HepG2 (cell line): ENCODE data around the gene CADPS2. TPM values are rescaled to one million over a fixed set of nuclear protein-coding genes. Genes with fewer than 3 reads are reported as not detected.

Experiments used
- ATAC-seq: fragments of 200-7000 bp; cut with Tn5 transposase; 3 replicates; pipeline ENCODE4 v1.9.1; 2020; ENCODE audit warnings: mild to moderate bottlenecking, moderate library complexity
- BruUV-seq: library from RNA; stranded (reverse); fragments of 400-500 nt; replicated peaks from 2 replicates; lab custom pipeline; 2021; lab: Mats Ljungman, UMichigan
- CTCF ChIA-PET: fragments of 300-600 bp; formaldehyde crosslinking; extraction: SDS; loops from one replicate; lab custom pipeline; 2021; ENCODE audit warnings: low total read pairs, inconsistent platforms, low intra/inter-chr PET ratio; lab: Yijun Ruan, JAX
- POLR2A ChIA-PET: fragments of 350-600 bp; sonication (Branson Sonifier 250); formaldehyde crosslinking; loops from one replicate; lab custom pipeline; 2020; ENCODE audit warnings: antibody characterized with exemption, inconsistent platforms; lab: Yijun Ruan, JAX
- DNase-seq: peaks from one replicate; pipeline ENCODE4 v3.0.0-alpha.2; 2015; ENCODE audit warnings: low spot score
- FAIRE-seq: peaks from 3 replicates; lab custom pipeline; 2011; peaks lifted over from hg19 to GRCh38; lab: Jason Lieb, UNC
- H2AFZ ChIP-seq: one replicate; pipeline ENCODE4 v1.6.1; 2011; ENCODE audit warnings: low read length, inconsistent platforms
- H3K27ac ChIP-seq: fragments of 300-600 bp; 3 replicates; pipeline ENCODE4 v1.8.0; 2011; ENCODE audit warnings: mixed run types, mild to moderate bottlenecking, mixed read lengths, low read length, inconsistent platforms; ENCODE audit not compliant: insufficient read depth; ENCODE audit errors: extremely low read length
- H3K27me3 ChIP-seq, 2 experiments: fragments of 200-600 bp in 1 of 2; 2 replicates in 1 of 2; 3 replicates in 1 of 2; pipeline versions ENCODE4 v1.6.0 to v1.8.0; 2011; ENCODE audit warnings: low read length in 2 of 2, mild to moderate bottlenecking in 2 of 2, moderate library complexity in 2 of 2, inconsistent platforms in 1 of 2; ENCODE audit not compliant: insufficient read depth in 2 of 2, control insufficient read depth in 1 of 2
- H3K36me3 ChIP-seq, 2 experiments: fragments of 200-600 bp in 1 of 2; replicated peaks in 1 of 2; 2 replicates in 1 of 2; 3 replicates in 1 of 2; pipeline versions ENCODE4 v1.5.1 to v1.8.0; 2011; ENCODE audit warnings: low read length in 2 of 2, inconsistent platforms in 1 of 2; ENCODE audit not compliant: insufficient read depth in 2 of 2, control insufficient read depth in 1 of 2
- H3K4me1 ChIP-seq: 2 replicates; pipeline ENCODE4 v1.5.1; 2012; ENCODE audit warnings: low read length, inconsistent platforms; ENCODE audit not compliant: insufficient read depth
- H3K4me2 ChIP-seq: 2 replicates; pipeline ENCODE4 v1.6.0; 2011; ENCODE audit warnings: low read depth, low read length, inconsistent platforms
- H3K4me3 ChIP-seq, 3 experiments: fragments of 200-600 bp in 1 of 3; sonication (generic), shearing (Covaris generic) in 1 of 3; replicated peaks in 1 of 3; 2 replicates each; pipeline ENCODE4 v1.5.1; 2011 to 2016; ENCODE audit warnings: low read length in 3 of 3, inconsistent platforms in 2 of 3, low read depth in 2 of 3, mild to moderate bottlenecking in 2 of 3, control low read depth in 1 of 3, mixed read lengths in 1 of 3; ENCODE audit not compliant: insufficient read depth in 1 of 3
- H3K79me2 ChIP-seq: one replicate; pipeline ENCODE4 v1.6.1; 2011; ENCODE audit warnings: low read length, inconsistent platforms; ENCODE audit not compliant: insufficient read depth
- H3K9ac ChIP-seq: 2 replicates; pipeline ENCODE4 v1.6.0; 2011; ENCODE audit warnings: mild to moderate bottlenecking, low read depth, low read length, inconsistent platforms; ENCODE audit not compliant: insufficient read depth
- H3K9me3 ChIP-seq: 2 replicates; pipeline ENCODE4 v1.5.1; 2012; ENCODE audit warnings: mild to moderate bottlenecking, low read length
- H4K20me1 ChIP-seq: 2 replicates; pipeline ENCODE4 v1.6.0; 2011; ENCODE audit warnings: inconsistent platforms, mild to moderate bottlenecking, low read length, moderate library complexity; ENCODE audit not compliant: insufficient read depth
- CHD2 ChIP-seq: IDR thresholded peaks from 2 replicates; pipeline ENCODE4 v1.6.1; 2011; ENCODE audit warnings: low read depth, low read length, improper control_type of control experiment
- KLF9 ChIP-seq: IDR thresholded peaks from 2 replicates; pipeline ENCODE4 v1.6.1; 2016; ENCODE audit warnings: low read depth
- ZKSCAN1 ChIP-seq: fragments of 150-350 bp; IDR thresholded peaks from 2 replicates; pipeline ENCODE4 v1.6.1; 2014; ENCODE audit warnings: low read length
- ZNF136 ChIP-seq: sonication (generic); formaldehyde crosslinking; IDR thresholded peaks from 2 replicates; pipeline ENCODE4 v1.8.1; 2022; ENCODE audit warnings: low read depth, mild to moderate bottlenecking, moderate library complexity, missing genetic modification reagents
- ZNF3 ChIP-seq: IDR thresholded peaks from 2 replicates; pipeline ENCODE4 v1.7.0; 2017; ENCODE audit warnings: inconsistent platforms
- ZNF562 ChIP-seq: sonication (generic); formaldehyde crosslinking; IDR thresholded peaks from 2 replicates; pipeline ENCODE4 v1.8.0; 2022; ENCODE audit warnings: missing genetic modification reagents, borderline replicate concordance
- ZSCAN25 ChIP-seq: sonication (generic); formaldehyde crosslinking; IDR thresholded peaks from 2 replicates; pipeline ENCODE4 v1.8.0; 2022; ENCODE audit warnings: mild to moderate bottlenecking, missing genetic modification reagents
- ZZZ3 ChIP-seq: sonication (generic); formaldehyde crosslinking; IDR thresholded peaks from 2 replicates; pipeline ENCODE4 v1.4.0; 2020; ENCODE audit warnings: missing genetic modification reagents, mild to moderate bottlenecking, borderline replicate concordance
- WGBS: methylation state at CpG from one replicate; pipeline ENCODE4 v1.1.6; 2017; ENCODE audit warnings: low lambda C conversion rate; 5-methylcytosine and 5-hydroxymethylcytosine counted together
- in situ Hi-C: cut with HindIII; loops from 2 replicates; pipeline ENCODE4 v1.10.0; 2017; ENCODE audit warnings: low pct_unique_long_range_greater_than_20kb; ENCODE audit not compliant: extremely low pct_ligation_motif_present
- intact Hi-C: fragments of 100-400 bp; cut with micrococcal nuclease; formaldehyde crosslinking; loops from one replicate; pipeline ENCODE4 v1.10.0; 2022; ENCODE audit not compliant: unreplicated experiment
- polyA plus RNA-seq, 8 experiments: library from polyadenylated mRNA; depleted of rRNA in 3 of 8; stranded (reverse) in 7 of 8; unstranded in 1 of 8; fragments of >200 nt; fragmentation: Illumina TruSeq in 4 of 8; extraction: Trizol in 4 of 8; gene quantifications; 2 replicates each; pipeline versions ENCODE4 v1.2.1 to v1.2.3, GENCODE V29; 2011 to 2016; ENCODE audit warnings: low read depth in 4 of 8, missing spikeins in 1 of 8, mixed read lengths in 1 of 8; ENCODE audit not compliant: insufficient read depth in 1 of 8
- total RNA-seq, 5 experiments: library from RNA; depleted of rRNA; stranded (reverse); fragments of >200 nt; fragmentation: Illumina TruSeq; extraction: Trizol; gene quantifications; 2 replicates each; pipeline ENCODE4 v1.2.3, GENCODE V29; 2016; ENCODE audit warnings: low read depth in 1 of 5
- TF ChIP-seq, protein P1 (sequence below), 2 experiments: sonication (generic) in 1 of 2; formaldehyde crosslinking in 1 of 2; IDR thresholded peaks; 2 replicates each; pipeline versions ENCODE4 v1.5.1 to v1.6.1; 2011 to 2020; ENCODE audit warnings: borderline replicate concordance in 1 of 2, low read depth in 1 of 2, low read length in 1 of 2, mild to moderate bottlenecking in 1 of 2, missing genetic modification reagents in 1 of 2, moderate library complexity in 1 of 2
- TF ChIP-seq, protein P2 (sequence below): sonication (generic); formaldehyde crosslinking; IDR thresholded peaks from 2 replicates; pipeline ENCODE4 v1.8.0; 2022; ENCODE audit warnings: mild to moderate bottlenecking, missing genetic modification reagents, moderate library complexity
- TF ChIP-seq, protein P3 (sequence below): sonication (generic); formaldehyde crosslinking; conservative IDR thresholded peaks from 2 replicates; pipeline ENCODE4 v1.4.0; 2020; ENCODE audit warnings: missing genetic modification reagents
- TF ChIP-seq, protein P4 (sequence below): IDR thresholded peaks from 2 replicates; pipeline ENCODE4 v1.6.1; 2016; ENCODE audit warnings: low read depth, control low read depth
- TF ChIP-seq, protein P5 (sequence below): IDR thresholded peaks from 2 replicates; pipeline ENCODE4 v1.6.1; 2012; ENCODE audit warnings: low read length, improper control_type of control experiment

Gene CADPS2
- total and polyA plus RNA-seq, 2 of the 13 experiments (the other 11 are each of a cell fraction or from before 2014, with no cell fraction given), result 17.6 to 43.8 TPM

DNA sequence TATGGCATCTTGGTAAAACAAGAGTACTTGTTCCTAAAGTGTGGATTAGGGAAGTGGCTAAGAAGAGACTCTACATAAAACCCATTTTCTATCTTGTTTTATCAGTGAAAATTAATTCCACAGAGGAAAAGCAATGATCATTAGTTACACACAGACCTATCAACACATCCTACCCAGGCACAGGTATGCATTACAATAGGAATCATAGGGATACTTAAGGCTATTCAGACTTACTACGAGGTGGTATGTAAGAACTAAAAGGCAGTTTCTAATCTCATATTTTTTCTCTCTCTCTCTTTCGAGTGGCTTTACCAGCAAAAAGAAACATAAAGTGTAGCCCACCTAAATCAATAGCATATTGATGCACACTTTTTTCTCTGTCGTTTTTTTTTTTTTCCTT, 415.4 kb downstream of the CADPS2 start:
- no peaks in the 10 kb centered on the region for H3K27me3 ChIP-seq
- in situ Hi-C loops (no loop called here), intact Hi-C loops (no loop called here)
- no peak overlapping the region for H3K9ac ChIP-seq
- ChIA-PET CTCF (no interaction called here), POLR2A (no interaction called here)
- FAIRE-seq (no peak), ATAC-seq (no peak), DNase-seq (no peak)
- BruUV-seq, result no TSS peak
- H4K20me1 ChIP-seq, result no peaks in the 10 kb centered on the region
- H3K9me3 ChIP-seq, result no peaks in the 10 kb centered on the region
- H3K27ac ChIP-seq, result no peak overlapping the region
- H3K4me2 ChIP-seq, result no peak overlapping the region
- H3K4me1 ChIP-seq, result no peaks in the 10 kb centered on the region
- 0 out of 5 replicates have a peak, but pooled peaks cover 1 to 2% of the 10 kb centered on the region in 2 experiments for H3K36me3 ChIP-seq
- H3K4me3 ChIP-seq, result no peak overlapping the region
- WGBS, result 89% methylated on average over 3 of the region's 3 CpGs
- H2AFZ ChIP-seq, result no peak overlapping the region
- H3K79me2 ChIP-seq, result no peaks in the 10 kb centered on the region
- TF ChIP-seq, protein P1, sequence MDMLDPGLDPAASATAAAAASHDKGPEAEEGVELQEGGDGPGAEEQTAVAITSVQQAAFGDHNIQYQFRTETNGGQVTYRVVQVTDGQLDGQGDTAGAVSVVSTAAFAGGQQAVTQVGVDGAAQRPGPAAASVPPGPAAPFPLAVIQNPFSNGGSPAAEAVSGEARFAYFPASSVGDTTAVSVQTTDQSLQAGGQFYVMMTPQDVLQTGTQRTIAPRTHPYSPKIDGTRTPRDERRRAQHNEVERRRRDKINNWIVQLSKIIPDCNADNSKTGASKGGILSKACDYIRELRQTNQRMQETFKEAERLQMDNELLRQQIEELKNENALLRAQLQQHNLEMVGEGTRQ (IDR thresholded peaks at IDR 0.05; ENCODE audit: low read depth, low read length), result no peak
- TF ChIP-seq, protein P1 (CRISPR knock-in tag; IDR thresholded peaks at IDR 0.05; ENCODE audit: borderline replicate concordance), result no peak
- TF ChIP-seq, protein P2, sequence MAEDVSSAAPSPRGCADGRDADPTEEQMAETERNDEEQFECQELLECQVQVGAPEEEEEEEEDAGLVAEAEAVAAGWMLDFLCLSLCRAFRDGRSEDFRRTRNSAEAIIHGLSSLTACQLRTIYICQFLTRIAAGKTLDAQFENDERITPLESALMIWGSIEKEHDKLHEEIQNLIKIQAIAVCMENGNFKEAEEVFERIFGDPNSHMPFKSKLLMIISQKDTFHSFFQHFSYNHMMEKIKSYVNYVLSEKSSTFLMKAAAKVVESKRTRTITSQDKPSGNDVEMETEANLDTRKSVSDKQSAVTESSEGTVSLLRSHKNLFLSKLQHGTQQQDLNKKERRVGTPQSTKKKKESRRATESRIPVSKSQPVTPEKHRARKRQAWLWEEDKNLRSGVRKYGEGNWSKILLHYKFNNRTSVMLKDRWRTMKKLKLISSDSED (CRISPR knock-in tag), result no peak
- TF ChIP-seq ZSCAN25 (CRISPR knock-in tag), result no peak
- TF ChIP-seq, protein P3, sequence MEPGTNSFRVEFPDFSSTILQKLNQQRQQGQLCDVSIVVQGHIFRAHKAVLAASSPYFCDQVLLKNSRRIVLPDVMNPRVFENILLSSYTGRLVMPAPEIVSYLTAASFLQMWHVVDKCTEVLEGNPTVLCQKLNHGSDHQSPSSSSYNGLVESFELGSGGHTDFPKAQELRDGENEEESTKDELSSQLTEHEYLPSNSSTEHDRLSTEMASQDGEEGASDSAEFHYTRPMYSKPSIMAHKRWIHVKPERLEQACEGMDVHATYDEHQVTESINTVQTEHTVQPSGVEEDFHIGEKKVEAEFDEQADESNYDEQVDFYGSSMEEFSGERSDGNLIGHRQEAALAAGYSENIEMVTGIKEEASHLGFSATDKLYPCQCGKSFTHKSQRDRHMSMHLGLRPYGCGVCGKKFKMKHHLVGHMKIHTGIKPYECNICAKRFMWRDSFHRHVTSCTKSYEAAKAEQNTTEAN (CRISPR knock-in tag), result no peak
- TF ChIP-seq ZNF3 (CRISPR knock-in tag), result no peak
- TF ChIP-seq, protein P4, sequence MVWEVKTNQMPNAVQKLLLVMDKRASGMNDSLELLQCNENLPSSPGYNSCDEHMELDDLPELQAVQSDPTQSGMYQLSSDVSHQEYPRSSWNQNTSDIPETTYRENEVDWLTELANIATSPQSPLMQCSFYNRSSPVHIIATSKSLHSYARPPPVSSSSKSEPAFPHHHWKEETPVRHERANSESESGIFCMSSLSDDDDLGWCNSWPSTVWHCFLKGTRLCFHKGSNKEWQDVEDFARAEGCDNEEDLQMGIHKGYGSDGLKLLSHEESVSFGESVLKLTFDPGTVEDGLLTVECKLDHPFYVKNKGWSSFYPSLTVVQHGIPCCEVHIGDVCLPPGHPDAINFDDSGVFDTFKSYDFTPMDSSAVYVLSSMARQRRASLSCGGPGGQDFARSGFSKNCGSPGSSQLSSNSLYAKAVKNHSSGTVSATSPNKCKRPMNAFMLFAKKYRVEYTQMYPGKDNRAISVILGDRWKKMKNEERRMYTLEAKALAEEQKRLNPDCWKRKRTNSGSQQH (CRISPR knock-in tag), result no peak
- TF ChIP-seq CHD2, result no peak
- TF ChIP-seq, protein P5, sequence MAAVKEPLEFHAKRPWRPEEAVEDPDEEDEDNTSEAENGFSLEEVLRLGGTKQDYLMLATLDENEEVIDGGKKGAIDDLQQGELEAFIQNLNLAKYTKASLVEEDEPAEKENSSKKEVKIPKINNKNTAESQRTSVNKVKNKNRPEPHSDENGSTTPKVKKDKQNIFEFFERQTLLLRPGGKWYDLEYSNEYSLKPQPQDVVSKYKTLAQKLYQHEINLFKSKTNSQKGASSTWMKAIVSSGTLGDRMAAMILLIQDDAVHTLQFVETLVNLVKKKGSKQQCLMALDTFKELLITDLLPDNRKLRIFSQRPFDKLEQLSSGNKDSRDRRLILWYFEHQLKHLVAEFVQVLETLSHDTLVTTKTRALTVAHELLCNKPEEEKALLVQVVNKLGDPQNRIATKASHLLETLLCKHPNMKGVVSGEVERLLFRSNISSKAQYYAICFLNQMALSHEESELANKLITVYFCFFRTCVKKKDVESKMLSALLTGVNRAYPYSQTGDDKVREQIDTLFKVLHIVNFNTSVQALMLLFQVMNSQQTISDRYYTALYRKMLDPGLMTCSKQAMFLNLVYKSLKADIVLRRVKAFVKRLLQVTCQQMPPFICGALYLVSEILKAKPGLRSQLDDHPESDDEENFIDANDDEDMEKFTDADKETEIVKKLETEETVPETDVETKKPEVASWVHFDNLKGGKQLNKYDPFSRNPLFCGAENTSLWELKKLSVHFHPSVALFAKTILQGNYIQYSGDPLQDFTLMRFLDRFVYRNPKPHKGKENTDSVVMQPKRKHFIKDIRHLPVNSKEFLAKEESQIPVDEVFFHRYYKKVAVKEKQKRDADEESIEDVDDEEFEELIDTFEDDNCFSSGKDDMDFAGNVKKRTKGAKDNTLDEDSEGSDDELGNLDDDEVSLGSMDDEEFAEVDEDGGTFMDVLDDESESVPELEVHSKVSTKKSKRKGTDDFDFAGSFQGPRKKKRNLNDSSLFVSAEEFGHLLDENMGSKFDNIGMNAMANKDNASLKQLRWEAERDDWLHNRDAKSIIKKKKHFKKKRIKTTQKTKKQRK, result no peak
- TF ChIP-seq ZKSCAN1, result no peak
- TF ChIP-seq ZNF136 (CRISPR knock-in tag), result no peak
- no peak for TF ChIP-seq ZNF562 (CRISPR knock-in tag)
- no peak for TF ChIP-seq KLF9
- TF ChIP-seq ZZZ3 (CRISPR knock-in tag), result no peak
